Measurements from ENCODE around the gene NDUFAB1. TPM values are rescaled to one million over a fixed set of nuclear protein-coding genes. Genes with fewer than 3 reads are reported as not detected.

NDUFAB1 gene
- total and polyA plus RNA-seq, 2 of the 13 experiments (the other 11 are each of a cell fraction or from before 2014, with no cell fraction given): 221 to 601 TPM

GRCh38 chr16:23566724-23567123, 29.4 kb downstream of the NDUFAB1 start:
- no peak overlapping the region for H3K9ac ChIP-seq (ENCODE audit: insufficient read depth, low read depth, low read length)
- intact Hi-C loops (cut with micrococcal nuclease; ENCODE audit: unreplicated experiment): no loop called here
- H3K79me2 ChIP-seq (ENCODE audit: insufficient read depth, low read length): peaks cover 4% of the 10 kb centered on the region
- no peak for DNase-seq (ENCODE audit: low spot score)
- no peak for ATAC-seq
- peaks cover 58 to 97% of the 10 kb centered on the region in 2 experiments for H3K36me3 ChIP-seq (replicated peaks in 1 of 2; ENCODE audit: control insufficient read depth in 1 of 2, insufficient read depth in 2 of 2, low read length in 2 of 2)
- POLR2A ChIA-PET: no interaction called here
- WGBS (ENCODE audit: low lambda C conversion rate): 97% methylated on average over 8 of the region's 8 CpGs
- no peak overlapping the region for H2AFZ ChIP-seq (ENCODE audit: low read length)
- no TSS peak for BruUV-seq (replicated peaks)
- no peak overlapping the region for H3K27ac ChIP-seq (ENCODE audit: extremely low read length, insufficient read depth, low read length)
- H3K4me3 ChIP-seq (replicated peaks in 1 of 3; ENCODE audit: insufficient read depth in 1 of 3, low read depth in 2 of 3, low read length in 3 of 3): no peak overlapping the region
- no peaks in the 10 kb centered on the region for H3K4me1 ChIP-seq (ENCODE audit: insufficient read depth, low read length)
- in situ Hi-C loops (cut with HindIII; ENCODE audit: extremely low pct_ligation_motif_present, low pct_unique_long_range_greater_than_20kb): no loop called here
- CTCF ChIA-PET (ENCODE audit: low intra/inter-chr PET ratio, low total read pairs): no interaction called here
- no peaks in the 10 kb centered on the region for H3K9me3 ChIP-seq (ENCODE audit: low read length)
- no peak for FAIRE-seq
- H3K4me2 ChIP-seq (ENCODE audit: low read depth, low read length): no peak overlapping the region
- TF ChIP-seq ZNF678 (CRISPR knock-in tag; IDR thresholded peaks at IDR 0.05): no peak
- no peak for TF ChIP-seq ELF1 (CRISPR knock-in tag; IDR thresholded peaks at IDR 0.05)
- no peak for TF ChIP-seq CREB3 (CRISPR knock-in tag; IDR thresholded peaks at IDR 0.05)
- peak; percentile 77 for TF ChIP-seq ZBTB33 (CRISPR knock-in tag; IDR thresholded peaks at IDR 0.05)
- 0 out of 2 replicates have a peak, but pooled peaks have one; percentile 19 for TF ChIP-seq NFIB (CRISPR knock-in tag; IDR thresholded peaks at IDR 0.05; ENCODE audit: borderline replicate concordance)
- H3K27me3 ChIP-seq (ENCODE audit: control insufficient read depth in 1 of 2, insufficient read depth in 2 of 2, low read length in 2 of 2): no peaks in the 10 kb centered on the region
- H4K20me1 ChIP-seq (ENCODE audit: insufficient read depth, low read length): peaks cover 6% of the 10 kb centered on the region; the same call in 1 of the 2 replicates

Measured in HepG2 (cell line).